Fibroblast of lung (primary cell): ENCODE measurements around the gene ARHGAP5. TPM values are rescaled to one million over a fixed set of nuclear protein-coding genes. Genes with fewer than 3 reads are reported as not detected.

Source experiments
- DNase-seq, 2 donors: peaks; one replicate each; pipeline versions ENCODE4 v3.0.0 to v3.0.0-alpha.2; 2010; ENCODE audit warnings: low read depth in 2 of 2
- H2AFZ ChIP-seq: 2 replicates; pipeline ENCODE4 v1.5.1; 2012; ENCODE audit warnings: low read length, control low read depth, inconsistent platforms
- H3K27ac ChIP-seq: 2 replicates; pipeline ENCODE4 v1.5.1; 2011; ENCODE audit warnings: low read length, control low read depth; ENCODE audit not compliant: insufficient read depth
- H3K27me3 ChIP-seq: 2 replicates; pipeline ENCODE4 v1.5.1; 2011; ENCODE audit warnings: mild to moderate bottlenecking, low read length; ENCODE audit not compliant: control insufficient read depth, insufficient read depth
- H3K36me3 ChIP-seq: 2 replicates; pipeline ENCODE4 v1.5.1; 2011; ENCODE audit warnings: low read length; ENCODE audit not compliant: control insufficient read depth, insufficient read depth
- H3K4me1 ChIP-seq: 2 replicates; pipeline ENCODE4 v1.5.1; 2011; ENCODE audit warnings: low read length; ENCODE audit not compliant: control insufficient read depth, insufficient read depth; ENCODE audit errors: extremely low read depth
- H3K4me2 ChIP-seq: 2 replicates; pipeline ENCODE4 v1.5.1; 2011; ENCODE audit warnings: low read length, control low read depth; ENCODE audit not compliant: insufficient read depth; ENCODE audit errors: extremely low read depth
- H3K4me3 ChIP-seq, 4 experiments: fragments of 200-600 bp in 1 of 4; sonication (generic) in 1 of 4; replicated peaks in 1 of 4; 2 replicates each; pipeline ENCODE4 v1.5.1; 2011 to 2016; ENCODE audit warnings: low read length in 4 of 4, low read depth in 3 of 4, mild to moderate bottlenecking in 3 of 4, control low read depth in 2 of 4, inconsistent platforms in 1 of 4, mixed read lengths in 1 of 4; ENCODE audit not compliant: insufficient read depth in 1 of 4; ENCODE audit errors: control extremely low read depth in 1 of 4
- H3K79me2 ChIP-seq: 2 replicates; pipeline ENCODE4 v1.5.1; 2012; ENCODE audit warnings: mild to moderate bottlenecking, low read length, inconsistent platforms; ENCODE audit not compliant: control insufficient read depth, insufficient read depth
- H3K9ac ChIP-seq: 2 replicates; pipeline ENCODE4 v1.5.1; 2011; ENCODE audit warnings: mild to moderate bottlenecking, low read length, control low read depth; ENCODE audit not compliant: insufficient read depth
- H3K9me3 ChIP-seq: 2 replicates; pipeline ENCODE4 v1.5.1; 2012; ENCODE audit warnings: low read depth, low read length; ENCODE audit not compliant: control insufficient read depth, insufficient read depth
- H4K20me1 ChIP-seq: 2 replicates; pipeline ENCODE4 v1.5.1; 2011; ENCODE audit warnings: low read length; ENCODE audit not compliant: control insufficient read depth, insufficient read depth; ENCODE audit errors: extremely low read depth
- CTCF ChIP-seq, 2 donors: IDR thresholded peaks in 1 of 2; conservative IDR thresholded peaks in 1 of 2; 1 replicate in 1 of 2; 2 replicates in 1 of 2; pipeline ENCODE4 v1.5.1; 2011 to 2012; ENCODE audit warnings: low read length in 2 of 2, control low read depth in 1 of 2, inconsistent platforms in 1 of 2, low read depth in 1 of 2, mild to moderate bottlenecking in 1 of 2
- EZH2 ChIP-seq: IDR thresholded peaks from 2 replicates; pipeline ENCODE4 v1.5.1; 2012; ENCODE audit warnings: low read length, control low read depth, mild to moderate bottlenecking; ENCODE audit errors: missing control alignments
- polyA plus RNA-seq, 2 donors: library from polyadenylated mRNA; depleted of rRNA in 1 of 2; stranded (reverse) in 1 of 2; unstranded in 1 of 2; fragments of >200 nt; gene quantifications; 2 replicates each; pipeline ENCODE4 v1.2.1, GENCODE V29; 2011 to 2012; ENCODE audit warnings: missing spikeins in 1 of 2
- total RNA-seq: library from RNA; depleted of rRNA; stranded (reverse); fragments of >200 nt; gene quantifications from 2 replicates; pipeline ENCODE4 v1.2.1, GENCODE V29; 2014

The ARHGAP5 gene
- total and polyA plus RNA-seq, 2 donors (not counting 1 experiment from before 2014, with no cell fraction given): 37.0 to 68.4 TPM

GRCh38 chr14:32083789-32084188 lies 6.7 kb downstream of the ARHGAP5 start:
- Histone ChIP-seq H2AFZ (no peak overlapping the region), H3K4me3 (no peak overlapping the region), H3K9me3 (no peaks in the 10 kb centered on the region), H3K9ac (no peak overlapping the region), H3K27ac (no peak overlapping the region), H3K4me1 (peaks cover under 1% of the 10 kb centered on the region), H3K4me2 (no peak overlapping the region), H3K27me3 (no peaks in the 10 kb centered on the region), H3K79me2 (peaks cover 76% of the 10 kb centered on the region), H3K36me3 (no peaks in the 10 kb centered on the region), H4K20me1 (peaks cover 4% of the 10 kb centered on the region)
- DNase-seq: no peak
- TF ChIP-seq EZH2 (no peak), CTCF (conservative IDR thresholded peaks at IDR 0.05 in 1 of 2, IDR thresholded peaks at IDR 0.05 in 1 of 2; ENCODE audit: low read depth in 1 of 2, low read length in 2 of 2) (no peak)

DNA sequence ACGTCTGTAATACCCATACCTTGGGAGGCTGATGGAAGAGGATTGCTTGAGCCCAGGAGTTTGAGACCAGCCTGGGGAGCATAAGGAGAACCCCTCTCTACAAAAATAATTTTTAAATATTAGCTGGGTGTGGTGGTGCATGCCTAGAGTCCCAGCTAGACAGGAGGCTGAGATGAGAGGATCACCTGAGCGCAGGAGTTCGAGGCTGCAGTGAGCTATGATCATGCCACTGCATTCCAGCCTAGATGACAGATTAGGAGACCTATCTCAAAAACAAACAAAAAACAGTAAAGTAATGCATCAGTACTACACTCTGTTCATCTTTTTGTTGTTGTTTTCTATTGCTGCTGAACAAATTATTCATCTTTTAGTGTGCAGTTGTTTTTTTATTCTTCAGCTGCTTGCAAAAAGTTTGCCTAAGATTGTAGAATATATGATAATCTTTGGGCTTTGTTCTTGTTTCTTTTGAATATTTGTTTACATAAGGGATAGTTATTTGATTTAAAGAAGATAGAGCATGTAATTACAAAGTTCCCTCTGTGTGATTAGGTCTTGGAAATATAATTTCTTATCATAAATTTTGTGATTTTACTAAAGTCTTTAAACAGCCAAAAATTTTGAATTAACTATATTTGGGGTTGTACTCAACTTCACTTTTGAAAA lies 8.2 kb downstream of the ARHGAP5 start:
- Histone ChIP-seq H3K27ac (no peak overlapping the region), H3K4me1 (no peaks in the 10 kb centered on the region), H3K4me2 (no peak overlapping the region), H4K20me1 (no peaks in the 10 kb centered on the region), H3K9me3 (no peaks in the 10 kb centered on the region), H2AFZ (no peak overlapping the region), H3K9ac (no peak overlapping the region), H3K36me3 (no peaks in the 10 kb centered on the region), H3K79me2 (peaks cover 67% of the 10 kb centered on the region), H3K4me3 (no peak overlapping the region), H3K27me3 (no peaks in the 10 kb centered on the region)
- no peak for DNase-seq
- TF ChIP-seq EZH2 (no peak), CTCF (conservative IDR thresholded peaks at IDR 0.05 in 1 of 2, IDR thresholded peaks at IDR 0.05 in 1 of 2; ENCODE audit: low read depth in 1 of 2, low read length in 2 of 2) (no peak)

- Histone ChIP-seq H3K79me2 (peaks cover 62% of the 10 kb centered on the region), H3K4me1 (no peaks in the 10 kb centered on the region), H2AFZ (no peak overlapping the region), H4K20me1 (no peaks in the 10 kb centered on the region), H3K27ac (no peak overlapping the region), H3K4me2 (no peak overlapping the region), H3K9ac (no peak overlapping the region), H3K9me3 (no peaks in the 10 kb centered on the region), H3K36me3 (no peaks in the 10 kb centered on the region), H3K27me3 (no peaks in the 10 kb centered on the region), H3K4me3 (no peak overlapping the region)
- DNase-seq: no peak
- no peak for TF ChIP-seq EZH2
- no peak for TF ChIP-seq CTCF (conservative IDR thresholded peaks at IDR 0.05 in 1 of 2, IDR thresholded peaks at IDR 0.05 in 1 of 2; ENCODE audit: low read depth in 1 of 2, low read length in 2 of 2)
These were observed 8.8 kb downstream of the ARHGAP5 start for GRCh38 chr14:32085845-32086383.
